Neuronal stem cell (in vitro differentiated cells): ENCODE measurements around the gene MAPK8IP1.

Experiments
- DNase-seq: peaks from one replicate; pipeline ENCODE4 v3.0.0-alpha.2; 2013; ENCODE audit warnings: low spot score
- H2AFZ ChIP-seq: one replicate; pipeline ENCODE4 v1.6.1; 2013; ENCODE audit warnings: mild to moderate bottlenecking, low read length, inconsistent platforms
- H2AK5ac ChIP-seq: 2 replicates; pipeline ENCODE4 v1.6.1; 2013; ENCODE audit warnings: low read depth, mild to moderate bottlenecking, inconsistent platforms, low read length, moderate library complexity, mixed read lengths
- H2BK120ac ChIP-seq: 2 replicates; pipeline ENCODE4 v1.6.1; 2013; ENCODE audit warnings: low read depth, mild to moderate bottlenecking, inconsistent platforms, low read length, moderate library complexity, mixed read lengths
- H2BK12ac ChIP-seq: one replicate; pipeline ENCODE4 v1.6.1; 2013; ENCODE audit warnings: low read length, inconsistent platforms
- H2BK15ac ChIP-seq: 2 replicates; pipeline ENCODE4 v1.6.1; 2013; ENCODE audit warnings: mild to moderate bottlenecking, low read length, inconsistent platforms, mixed read lengths
- H2BK5ac ChIP-seq: one replicate; pipeline ENCODE4 v1.6.1; 2013; ENCODE audit warnings: inconsistent platforms, mild to moderate bottlenecking, low read length, moderate library complexity
- H3K14ac ChIP-seq: one replicate; pipeline ENCODE4 v1.6.1; 2013; ENCODE audit warnings: low read length, inconsistent platforms
- H3K18ac ChIP-seq: 2 replicates; pipeline ENCODE4 v1.6.1; 2013; ENCODE audit warnings: low read length, inconsistent platforms
- H3K23ac ChIP-seq: 2 replicates; pipeline ENCODE4 v1.6.1; 2013; ENCODE audit warnings: low read depth, mild to moderate bottlenecking, mixed read lengths, low read length, inconsistent platforms; ENCODE audit not compliant: poor library complexity
- H3K27ac ChIP-seq: replicated peaks from 3 replicates; pipeline ENCODE4 v1.5.1; 2013; ENCODE audit warnings: low read length, inconsistent platforms
- H3K27me3 ChIP-seq, 3 experiments: 2 replicates each; pipeline ENCODE4 v1.6.1; 2013; ENCODE audit warnings: low read length in 3 of 3, mild to moderate bottlenecking in 2 of 3, inconsistent platforms in 1 of 3, low read depth in 1 of 3, mixed read lengths in 1 of 3, moderate library complexity in 1 of 3; ENCODE audit not compliant: control insufficient read depth in 3 of 3, insufficient read depth in 3 of 3
- H3K36me3 ChIP-seq, 2 donors: replicated peaks in 1 of 2; 2 replicates each; pipeline ENCODE4 v1.6.1; 2013; ENCODE audit warnings: low read length in 2 of 2; ENCODE audit not compliant: control insufficient read depth in 2 of 2, insufficient read depth in 2 of 2
- H3K4ac ChIP-seq: 2 replicates; pipeline ENCODE4 v1.6.1; 2013; ENCODE audit warnings: inconsistent platforms, mild to moderate bottlenecking, low read length, moderate library complexity
- H3K4me1 ChIP-seq, 2 donors: 1 replicate in 1 of 2; 2 replicates in 1 of 2; pipeline ENCODE4 v1.6.1; 2013; ENCODE audit warnings: low read length in 2 of 2, low read depth in 1 of 2; ENCODE audit not compliant: control insufficient read depth in 2 of 2, insufficient read depth in 1 of 2
- H3K4me2 ChIP-seq: one replicate; pipeline ENCODE4 v1.6.1; 2013; ENCODE audit warnings: mild to moderate bottlenecking, low read length, inconsistent platforms; ENCODE audit not compliant: insufficient read depth, poor library complexity, severe bottlenecking
- H3K4me3 ChIP-seq, 2 donors: 2 replicates each; pipeline ENCODE4 v1.5.1; 2013; ENCODE audit warnings: low read length in 2 of 2, mild to moderate bottlenecking in 2 of 2, inconsistent platforms in 1 of 2, moderate library complexity in 1 of 2
- H3K79me1 ChIP-seq: one replicate; pipeline ENCODE4 v1.6.1; 2013; ENCODE audit warnings: low read depth, mild to moderate bottlenecking, inconsistent platforms, low read length, moderate library complexity
- H3K9ac ChIP-seq: one replicate; pipeline ENCODE4 v1.6.1; 2013; ENCODE audit warnings: mild to moderate bottlenecking, low read depth, low read length, inconsistent platforms; ENCODE audit not compliant: poor library complexity
- H3K9me3 ChIP-seq, 2 donors: replicated peaks in 1 of 2; 2 replicates each; pipeline versions ENCODE3 to v1.6.1; 2013; ENCODE audit warnings: low read length in 2 of 2, mild to moderate bottlenecking in 2 of 2, inconsistent platforms in 1 of 2, low read depth in 1 of 2, mixed read lengths in 1 of 2, moderate library complexity in 1 of 2; ENCODE audit not compliant: control insufficient read depth in 2 of 2, insufficient read depth in 1 of 2
- H4K8ac ChIP-seq: one replicate; pipeline ENCODE4 v1.6.1; 2013; ENCODE audit warnings: low read depth, mild to moderate bottlenecking, inconsistent platforms, low read length, moderate library complexity
- H4K91ac ChIP-seq: one replicate; pipeline ENCODE4 v1.6.1; 2013; ENCODE audit warnings: low read length, low read depth, mild to moderate bottlenecking, inconsistent platforms; ENCODE audit not compliant: poor library complexity
- WGBS, 2 donors: extraction: QIAGEN DNeasy Blood & Tissue Kit; methylation state at CpG; one replicate each; pipeline ENCODE4 v1.1.7; 2013; ENCODE audit warnings: missing lambda C conversion rate in 2 of 2, mixed read lengths in 1 of 2; ENCODE audit not compliant: insufficient read length in 2 of 2, insufficient replicate concordance in 1 of 2; ENCODE audit errors: extremely low coverage in 2 of 2; 5-methylcytosine and 5-hydroxymethylcytosine counted together

The MAPK8IP1 gene

GRCh38 chr11:45860348-45860747 lies 25.1 kb upstream of the MAPK8IP1 start:
- no peak overlapping the region for H2BK15ac ChIP-seq
- H3K9ac ChIP-seq = no peak overlapping the region
- WGBS, 2 donors = no CpG with 5 or more reads among the region's 5 CpGs
- H2BK120ac ChIP-seq = no peak overlapping the region
- H3K36me3 ChIP-seq = peaks cover 15 to 83% of the 10 kb centered on the region in 2 donors
- no peak overlapping the region for H4K91ac ChIP-seq
- no peak overlapping the region for H3K14ac ChIP-seq
- H3K27ac ChIP-seq = no peak overlapping the region
- H3K9me3 ChIP-seq = no peaks in the 10 kb centered on the region
- H3K4ac ChIP-seq = no peak overlapping the region
- no peak overlapping the region for H3K23ac ChIP-seq
- peaks cover 0 to 7% of the 10 kb centered on the region in 2 donors for H3K4me1 ChIP-seq
- H3K4me3 ChIP-seq = no peak overlapping the region
- no peaks in the 10 kb centered on the region for H3K27me3 ChIP-seq
- H3K4me2 ChIP-seq = no peak overlapping the region
- no peaks in the 10 kb centered on the region for H3K79me1 ChIP-seq
- DNase-seq = no peak
- H3K18ac ChIP-seq = no peak overlapping the region
- no peak overlapping the region for H2AFZ ChIP-seq
- no peak overlapping the region for H2AK5ac ChIP-seq
- no peak overlapping the region for H2BK12ac ChIP-seq
- no peak overlapping the region for H2BK5ac ChIP-seq
- H4K8ac ChIP-seq = no peak overlapping the region

GRCh38 chr11:45860764-45861510 lies 24.5 kb upstream of the MAPK8IP1 start:
- Histone ChIP-seq H3K18ac (no peak overlapping the region), H2BK15ac (no peak overlapping the region), H3K14ac (no peak overlapping the region), H4K91ac (no peak overlapping the region), H3K36me3 (peaks cover 19 to 79% of the 10 kb centered on the region in 2 donors), H3K23ac (no peak overlapping the region), H3K4me1 (peaks cover 0 to 7% of the 10 kb centered on the region in 2 donors), H2AFZ (no peak overlapping the region), H4K8ac (no peak overlapping the region), H3K4me2 (no peak overlapping the region), H3K9ac (no peak overlapping the region), H3K27me3 (no peaks in the 10 kb centered on the region), H3K4me3 (peak overlapping the region in 1 of 2 donors; percentile 25), H3K4ac (no peak overlapping the region), H2BK120ac (no peak overlapping the region), H3K79me1 (no peaks in the 10 kb centered on the region), H2BK5ac (no peak overlapping the region), H2AK5ac (no peak overlapping the region), H3K9me3 (no peaks in the 10 kb centered on the region), H2BK12ac (no peak overlapping the region), H3K27ac (no peak overlapping the region)
- WGBS, 2 donors = no CpG with 5 or more reads among the region's 10 CpGs
- no peak for DNase-seq

- H3K36me3 ChIP-seq = peaks cover 25 to 77% of the 10 kb centered on the region in 2 donors
- no peak overlapping the region for H3K14ac ChIP-seq
- H3K9me3 ChIP-seq = peaks cover 0 to 3% of the 10 kb centered on the region in 2 donors
- H3K79me1 ChIP-seq = no peaks in the 10 kb centered on the region
- H3K4me1 ChIP-seq = peaks cover 0 to 2% of the 10 kb centered on the region in 2 donors
- no peak overlapping the region for H3K4me3 ChIP-seq
- no peak overlapping the region for H4K8ac ChIP-seq
- H3K4ac ChIP-seq = no peak overlapping the region
- no peak overlapping the region for H3K9ac ChIP-seq
- H2BK5ac ChIP-seq = no peak overlapping the region
- H2BK120ac ChIP-seq = no peak overlapping the region
- H3K27ac ChIP-seq = no peak overlapping the region
- no peak overlapping the region for H2AFZ ChIP-seq
- no peak overlapping the region for H3K4me2 ChIP-seq
- H4K91ac ChIP-seq = no peak overlapping the region
- no peak overlapping the region for H3K23ac ChIP-seq
- no peaks in the 10 kb centered on the region for H3K27me3 ChIP-seq
- DNase-seq = no peak
- H2BK12ac ChIP-seq = no peak overlapping the region
- no peak overlapping the region for H2AK5ac ChIP-seq
- no peak overlapping the region for H2BK15ac ChIP-seq
- no peak overlapping the region for H3K18ac ChIP-seq
Observed at GRCh38 chr11:45864041-45864440, 21.4 kb upstream of the MAPK8IP1 start.

- H3K27me3 ChIP-seq = no peaks in the 10 kb centered on the region
- peak overlapping the region; percentile 34 for H2BK12ac ChIP-seq
- peaks cover 38 to 77% of the 10 kb centered on the region in 2 donors for H3K36me3 ChIP-seq
- H3K14ac ChIP-seq = peak overlapping the region; percentile 14
- H2BK5ac ChIP-seq = no peak overlapping the region
- DNase-seq = no peak
- no peak overlapping the region for H2BK120ac ChIP-seq
- peaks cover 0 to 3% of the 10 kb centered on the region in 2 donors for H3K9me3 ChIP-seq
- no peak overlapping the region for H2AFZ ChIP-seq
- H3K4me1 ChIP-seq = peaks cover 0 to 2% of the 10 kb centered on the region in 2 donors
- no peak overlapping the region for H3K18ac ChIP-seq
- no peaks in the 10 kb centered on the region for H3K79me1 ChIP-seq
- no peak overlapping the region for H3K9ac ChIP-seq
- H3K4me3 ChIP-seq = no peak overlapping the region
- no peak overlapping the region for H3K4me2 ChIP-seq
- H2BK15ac ChIP-seq = no peak overlapping the region
- no peak overlapping the region for H3K4ac ChIP-seq
- H2AK5ac ChIP-seq = no peak overlapping the region
- no peak overlapping the region for H4K8ac ChIP-seq
- WGBS, 2 donors = no CpG with 5 or more reads among the region's 12 CpGs
- no peak overlapping the region for H3K23ac ChIP-seq
- H4K91ac ChIP-seq = no peak overlapping the region
- no peak overlapping the region for H3K27ac ChIP-seq
Observed at GRCh38 chr11:45869551-45869950, 15.9 kb upstream of the MAPK8IP1 start.
